Uterus (tissue), 4 donors: Measurements from ENCODE around the gene ATAD1. TPM values are rescaled to one million over a fixed set of nuclear protein-coding genes. Genes with fewer than 3 reads are reported as not detected.
"Not testable (repeated sequence)": the region's sequence is repeated elsewhere in the genome, so short reads cannot be mapped to it uniquely, and the experiment has no call there.

ENCODE experiments used
- DNase-seq, 2 donors: peaks; one replicate each; pipeline ENCODE4 v3.0.0-alpha.2; 2019 to 2020
- H3K27ac ChIP-seq, 2 donors: fragments of 200-600 bp; sonication (generic); 1 replicate in 1 of 2; 2 replicates in 1 of 2; pipeline ENCODE4 v1.5.1; 2016 to 2018
- H3K27me3 ChIP-seq, 2 donors: fragments of 200-600 bp; sonication (generic); one replicate each; pipeline ENCODE4 v1.5.1; 2018 to 2019; ENCODE audit warnings: control low read depth in 1 of 2
- H3K36me3 ChIP-seq, 2 donors: fragments of 200-600 bp; sonication (generic); one replicate each; pipeline ENCODE4 v1.5.1; 2019; ENCODE audit warnings: control low read depth in 1 of 2
- H3K4me1 ChIP-seq, 2 donors: fragments of 200-600 bp; sonication (generic); one replicate each; pipeline ENCODE4 v1.5.1; 2018 to 2019; ENCODE audit warnings: control low read depth in 1 of 2
- H3K4me3 ChIP-seq, 2 donors: fragments of 200-600 bp; sonication (generic); 1 replicate in 1 of 2; 2 replicates in 1 of 2; pipeline ENCODE4 v1.5.1; 2018 to 2019; ENCODE audit warnings: mild to moderate bottlenecking in 1 of 2
- H3K9me3 ChIP-seq, 2 donors: fragments of 200-600 bp; sonication (generic); one replicate each; pipeline ENCODE4 v1.5.1; 2019; ENCODE audit warnings: control low read depth in 1 of 2
- POLR2A ChIP-seq, 2 donors: fragments of 450-650 bp; IDR thresholded peaks; one replicate each; pipeline ENCODE4 v1.6.1; 2016; ENCODE audit warnings: antibody characterized with exemption in 2 of 2, mild to moderate bottlenecking in 1 of 2, moderate library complexity in 1 of 2
- intact Hi-C: fragments of 100-400 bp; cut with DNase I; formaldehyde crosslinking; loops from one replicate; pipeline ENCODE4 v1.15.1; 2023; ENCODE audit warnings: low total_unique reads
- total RNA-seq, 4 donors: library from RNA; depleted of rRNA in 3 of 4; stranded (reverse); fragments of >200 nt in 3 of 4; gene quantifications; one replicate each; pipeline versions ENCODE4 v1.1.0 to v1.2.4, GENCODE V29; 2014 to 2023
- TF ChIP-seq, protein P1 (sequence below), 4 experiments: fragments of 200-600 bp in 2 of 4; fragments of 450-650 bp in 2 of 4; sonication (generic) in 2 of 4; IDR thresholded peaks; one replicate each; pipeline ENCODE4 v1.5.1; 2016 to 2019; ENCODE audit warnings: antibody characterized with exemption in 4 of 4, mild to moderate bottlenecking in 2 of 4, moderate library complexity in 1 of 4
- donor health status: DM: yes; HTN: yes; CAD: no.

ATAD1 gene
- total RNA-seq, 4 donors from 2014 or later, result 13.8 to 69.9 (median 31.5) TPM

DNA sequence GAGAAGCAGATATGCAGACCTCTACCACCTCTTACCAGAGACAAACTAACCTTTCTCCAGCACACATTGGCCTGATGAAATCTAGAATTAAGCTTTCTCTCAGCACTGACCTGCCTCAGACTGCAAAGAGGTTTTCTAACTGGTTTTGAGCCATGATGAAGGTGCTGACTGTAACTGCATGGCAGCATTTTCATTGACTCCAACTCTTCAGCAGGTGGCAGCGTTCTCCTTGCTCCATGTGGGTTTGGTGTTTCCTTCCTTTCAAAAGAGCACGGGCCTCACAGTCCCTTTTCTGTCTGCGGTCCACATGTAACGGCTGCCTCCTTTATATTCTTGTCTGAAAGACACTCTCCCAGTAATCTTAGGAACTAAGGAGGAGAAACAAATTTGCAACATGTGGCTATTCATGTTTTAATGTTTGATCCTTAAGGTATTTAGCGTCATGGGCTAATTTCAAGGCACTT is 32.7 kb upstream of the ATAD1 start:
- H3K27ac ChIP-seq, result peak overlapping the region; percentile 42 to 48
- H3K9me3 ChIP-seq, result no peaks in the 10 kb centered on the region
- H3K36me3 ChIP-seq, result no peaks in the 10 kb centered on the region
- H3K27me3 ChIP-seq, result no peaks in the 10 kb centered on the region
- no peaks in the 10 kb centered on the region for H3K4me1 ChIP-seq
- peak; percentile 61 to 76 for DNase-seq
- H3K4me3 ChIP-seq, result no peak overlapping the region
- intact Hi-C loops, result loop anchor here (10.0 kb wide), 1 partner anchor 704 kb away; no protein-coding TSS in a partner anchor
- TF ChIP-seq, protein P1, sequence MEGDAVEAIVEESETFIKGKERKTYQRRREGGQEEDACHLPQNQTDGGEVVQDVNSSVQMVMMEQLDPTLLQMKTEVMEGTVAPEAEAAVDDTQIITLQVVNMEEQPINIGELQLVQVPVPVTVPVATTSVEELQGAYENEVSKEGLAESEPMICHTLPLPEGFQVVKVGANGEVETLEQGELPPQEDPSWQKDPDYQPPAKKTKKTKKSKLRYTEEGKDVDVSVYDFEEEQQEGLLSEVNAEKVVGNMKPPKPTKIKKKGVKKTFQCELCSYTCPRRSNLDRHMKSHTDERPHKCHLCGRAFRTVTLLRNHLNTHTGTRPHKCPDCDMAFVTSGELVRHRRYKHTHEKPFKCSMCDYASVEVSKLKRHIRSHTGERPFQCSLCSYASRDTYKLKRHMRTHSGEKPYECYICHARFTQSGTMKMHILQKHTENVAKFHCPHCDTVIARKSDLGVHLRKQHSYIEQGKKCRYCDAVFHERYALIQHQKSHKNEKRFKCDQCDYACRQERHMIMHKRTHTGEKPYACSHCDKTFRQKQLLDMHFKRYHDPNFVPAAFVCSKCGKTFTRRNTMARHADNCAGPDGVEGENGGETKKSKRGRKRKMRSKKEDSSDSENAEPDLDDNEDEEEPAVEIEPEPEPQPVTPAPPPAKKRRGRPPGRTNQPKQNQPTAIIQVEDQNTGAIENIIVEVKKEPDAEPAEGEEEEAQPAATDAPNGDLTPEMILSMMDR (IDR thresholded peaks at IDR 0.05), result peak; percentile 63 to 79 (median 74)
- TF ChIP-seq POLR2A (IDR thresholded peaks at IDR 0.05), result no peak

DNA sequence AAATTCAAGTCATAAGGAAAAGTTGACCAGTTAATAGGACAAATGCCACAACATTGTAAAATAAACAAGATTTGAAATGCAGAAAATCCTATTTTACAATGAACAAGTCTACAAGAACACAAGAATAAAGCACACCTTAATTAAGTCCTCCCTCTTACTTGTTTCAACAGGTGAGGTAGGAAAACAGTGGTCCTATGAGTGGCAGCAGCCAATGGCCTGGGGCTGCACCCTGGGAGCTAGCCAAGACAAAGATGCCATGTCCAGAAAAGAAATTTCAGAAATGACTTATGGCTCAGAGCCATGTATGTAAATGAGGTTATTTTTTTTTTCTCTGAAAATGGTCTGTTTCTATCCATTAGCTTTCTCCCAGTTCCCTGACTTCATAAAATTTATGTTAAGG is 31.0 kb upstream of the ATAD1 start:
- Histone ChIP-seq H3K4me1 (no peaks in the 10 kb centered on the region), H3K27me3 (no peaks in the 10 kb centered on the region), H3K27ac (no peak overlapping the region), H3K4me3 (no peak overlapping the region), H3K36me3 (no peaks in the 10 kb centered on the region), H3K9me3 (no peaks in the 10 kb centered on the region)
- TF ChIP-seq, protein P1 (IDR thresholded peaks at IDR 0.05), result no peak
- no peak for TF ChIP-seq POLR2A (IDR thresholded peaks at IDR 0.05)
- no peak for DNase-seq
- intact Hi-C loops, result no loop called here

DNA sequence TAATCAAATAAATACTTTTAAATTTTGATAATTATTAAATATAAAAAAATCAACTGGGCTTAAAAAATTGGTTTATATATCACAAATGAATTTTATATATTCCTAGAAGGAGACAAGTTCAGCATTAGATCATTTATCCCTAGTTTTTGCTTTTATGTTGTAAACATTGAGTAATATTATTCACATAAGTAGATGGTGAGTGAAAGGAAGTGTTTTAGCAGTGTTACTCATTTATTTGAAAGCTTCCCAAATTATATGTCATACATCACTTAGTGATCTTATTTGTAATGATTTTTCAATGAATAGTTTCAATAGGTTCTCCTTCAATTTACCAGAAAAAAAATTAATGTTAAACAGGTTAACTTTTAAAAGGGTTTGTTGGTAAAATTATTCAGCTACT is 29.5 kb upstream of the ATAD1 start:
- no peak for DNase-seq
- Histone ChIP-seq H3K27ac (no peak overlapping the region), H3K4me1 (no peaks in the 10 kb centered on the region), H3K9me3 (no peaks in the 10 kb centered on the region), H3K36me3 (no peaks in the 10 kb centered on the region), H3K4me3 (no peak overlapping the region), H3K27me3 (no peaks in the 10 kb centered on the region)
- intact Hi-C loops, result no loop called here
- TF ChIP-seq, protein P1 (IDR thresholded peaks at IDR 0.05), result no peak
- no peak for TF ChIP-seq POLR2A (IDR thresholded peaks at IDR 0.05)

DNA sequence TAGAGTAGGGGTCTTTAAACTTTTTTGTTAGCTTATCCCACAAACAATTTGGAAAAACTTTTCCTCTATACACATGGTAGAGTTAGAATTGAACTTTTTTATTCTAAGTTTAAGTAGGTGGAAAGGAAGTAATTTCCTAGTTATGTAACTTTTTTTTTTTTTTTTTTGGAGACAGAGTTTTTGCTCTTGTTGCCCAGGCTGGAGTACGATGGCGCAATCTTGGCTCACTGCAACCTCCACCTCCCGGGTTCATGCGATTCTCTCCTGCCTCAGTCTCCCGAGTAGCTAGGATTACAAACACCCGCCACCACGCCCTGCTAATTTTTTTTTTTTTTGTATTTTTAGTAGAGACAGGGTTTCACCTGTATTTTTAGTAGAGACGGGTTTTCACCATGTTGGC is 28.7 kb upstream of the ATAD1 start:
- H3K4me3 ChIP-seq, DNase-seq, intact Hi-C loops, H3K36me3 ChIP-seq, H3K9me3 ChIP-seq, H3K27me3 ChIP-seq, H3K4me1 ChIP-seq, H3K27ac ChIP-seq: not testable (repeated sequence)

DNA sequence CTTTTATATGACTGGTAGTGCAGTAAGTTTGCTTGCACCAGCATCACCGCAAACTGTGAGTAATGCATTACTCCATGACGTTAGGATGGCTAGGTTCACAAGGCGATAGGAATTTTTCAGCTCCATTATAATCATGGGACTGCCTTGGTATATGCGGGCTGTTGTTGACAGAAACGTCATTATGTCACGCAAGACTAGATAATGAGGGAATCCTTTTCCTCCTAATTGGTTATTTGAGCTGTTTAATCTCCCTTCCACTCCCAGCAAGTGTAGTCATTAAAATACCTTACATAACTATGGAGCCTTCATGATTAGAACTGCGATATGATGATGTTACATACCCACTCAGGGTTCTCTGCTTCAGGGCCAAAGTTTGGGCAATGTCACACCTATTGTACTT is 28.0 kb upstream of the ATAD1 start:
- TF ChIP-seq, protein P1 (IDR thresholded peaks at IDR 0.05), result no peak
- TF ChIP-seq POLR2A (IDR thresholded peaks at IDR 0.05), result no peak
- no peak overlapping the region for H3K27ac ChIP-seq
- no peaks in the 10 kb centered on the region for H3K36me3 ChIP-seq
- H3K4me3 ChIP-seq, result no peak overlapping the region
- no peaks in the 10 kb centered on the region for H3K9me3 ChIP-seq
- intact Hi-C loops, result no loop called here
- H3K4me1 ChIP-seq, result no peaks in the 10 kb centered on the region
- no peaks in the 10 kb centered on the region for H3K27me3 ChIP-seq
- no peak for DNase-seq

DNA sequence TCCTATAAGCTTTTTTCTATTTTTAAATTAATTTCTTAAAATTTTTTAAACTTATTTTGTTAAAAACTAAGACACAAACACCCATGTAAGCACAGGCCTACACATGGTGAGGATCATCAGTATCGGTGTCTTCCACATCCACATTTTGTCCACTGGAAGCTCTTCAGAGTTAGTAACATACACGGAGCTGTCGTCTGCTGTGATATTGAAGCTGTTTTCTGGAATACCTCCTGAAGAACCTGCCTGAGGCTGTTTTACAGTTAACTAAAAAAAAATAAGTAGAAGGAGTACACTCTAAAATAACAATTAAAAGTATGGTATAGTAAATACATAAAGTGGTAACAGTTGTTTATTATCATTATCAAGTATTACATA is 27.6 kb upstream of the ATAD1 start:
- Histone ChIP-seq H3K9me3 (no peaks in the 10 kb centered on the region), H3K27me3 (no peaks in the 10 kb centered on the region), H3K27ac (no peak overlapping the region), H3K4me3 (no peak overlapping the region), H3K36me3 (no peaks in the 10 kb centered on the region), H3K4me1 (no peaks in the 10 kb centered on the region)
- TF ChIP-seq POLR2A (IDR thresholded peaks at IDR 0.05), result no peak
- TF ChIP-seq, protein P1 (IDR thresholded peaks at IDR 0.05), result no peak
- no peak for DNase-seq
- intact Hi-C loops, result no loop called here
